NCI-H1092 treated with DMSO at 0.1 percent for 48 hours (cell line): Measurements from ENCODE around the gene GCK.

ENCODE experiments used
- DNase-seq: peaks from one replicate; lab custom pipeline; 2025; lab: John Stamatoyannopoulos, UW

GCK gene

GRCh38 chr7:44116789-44117666 is 72.2 kb downstream of the GCK start:
- no peak for DNase-seq

GRCh38 chr7:44116087-44116788 is 73.0 kb downstream of the GCK start:
- DNase-seq: no peak

DNA sequence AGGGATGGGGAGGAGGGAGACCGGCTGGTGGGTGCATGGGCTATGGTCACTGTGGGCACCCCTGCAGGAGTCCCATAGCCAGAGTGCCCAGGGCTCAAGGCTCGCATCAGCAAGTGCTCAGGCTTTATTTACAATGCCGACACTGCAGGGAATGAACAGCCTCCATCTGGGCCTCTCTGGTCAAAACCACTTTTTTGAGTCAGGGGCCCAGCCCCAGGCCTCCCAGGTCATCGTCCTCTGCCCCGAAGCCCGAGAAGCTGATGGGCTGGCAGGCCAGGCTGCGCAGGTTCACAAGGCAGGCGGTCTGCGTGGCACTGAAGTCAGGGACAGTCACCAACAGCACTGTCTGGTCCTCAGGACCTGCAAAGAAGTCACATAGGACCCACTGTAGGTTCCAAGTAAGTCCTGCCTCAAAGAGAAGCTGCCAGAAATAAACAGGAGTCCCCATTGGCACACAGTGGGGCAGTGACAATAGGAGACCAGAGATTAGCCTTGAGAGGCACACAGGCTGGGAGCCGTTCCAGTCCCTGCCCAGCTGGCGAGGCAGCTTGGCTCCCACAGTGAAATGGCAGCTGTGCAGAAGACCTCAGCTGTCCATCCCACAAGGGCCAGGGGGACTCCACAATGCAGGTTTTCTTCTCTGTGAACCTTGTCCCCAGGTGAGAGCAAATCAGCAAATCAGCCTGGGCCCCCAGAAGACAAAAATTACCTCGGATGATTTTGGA is 74.5 kb downstream of the GCK start:
- peak; percentile 15 for DNase-seq

DNA sequence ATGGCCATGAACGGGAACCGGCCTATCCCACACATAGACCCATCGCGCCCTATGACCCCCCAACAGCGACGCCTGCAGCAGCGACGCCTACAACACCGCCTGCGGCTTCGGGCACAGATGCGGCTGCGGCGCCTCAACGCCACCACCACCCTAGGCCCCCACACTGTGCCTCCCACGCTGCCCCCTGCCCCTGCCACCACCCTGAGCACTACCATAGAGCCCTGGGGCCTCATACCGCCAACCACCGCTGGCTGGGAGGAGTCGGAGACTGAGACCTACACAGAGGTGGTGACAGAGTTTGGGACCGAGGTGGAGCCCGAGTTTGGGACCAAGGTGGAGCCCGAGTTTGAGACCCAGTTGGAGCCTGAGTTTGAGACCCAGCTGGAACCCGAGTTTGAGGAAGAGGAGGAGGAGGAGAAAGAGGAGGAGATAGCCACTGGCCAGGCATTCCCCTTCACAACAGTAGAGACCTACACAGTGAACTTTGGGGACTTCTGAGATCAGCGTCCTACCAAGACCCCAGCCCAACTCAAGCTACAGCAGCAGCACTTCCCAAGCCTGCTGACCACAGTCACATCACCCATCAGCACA is 75.4 kb downstream of the GCK start:
- DNase-seq: no peak

DNA sequence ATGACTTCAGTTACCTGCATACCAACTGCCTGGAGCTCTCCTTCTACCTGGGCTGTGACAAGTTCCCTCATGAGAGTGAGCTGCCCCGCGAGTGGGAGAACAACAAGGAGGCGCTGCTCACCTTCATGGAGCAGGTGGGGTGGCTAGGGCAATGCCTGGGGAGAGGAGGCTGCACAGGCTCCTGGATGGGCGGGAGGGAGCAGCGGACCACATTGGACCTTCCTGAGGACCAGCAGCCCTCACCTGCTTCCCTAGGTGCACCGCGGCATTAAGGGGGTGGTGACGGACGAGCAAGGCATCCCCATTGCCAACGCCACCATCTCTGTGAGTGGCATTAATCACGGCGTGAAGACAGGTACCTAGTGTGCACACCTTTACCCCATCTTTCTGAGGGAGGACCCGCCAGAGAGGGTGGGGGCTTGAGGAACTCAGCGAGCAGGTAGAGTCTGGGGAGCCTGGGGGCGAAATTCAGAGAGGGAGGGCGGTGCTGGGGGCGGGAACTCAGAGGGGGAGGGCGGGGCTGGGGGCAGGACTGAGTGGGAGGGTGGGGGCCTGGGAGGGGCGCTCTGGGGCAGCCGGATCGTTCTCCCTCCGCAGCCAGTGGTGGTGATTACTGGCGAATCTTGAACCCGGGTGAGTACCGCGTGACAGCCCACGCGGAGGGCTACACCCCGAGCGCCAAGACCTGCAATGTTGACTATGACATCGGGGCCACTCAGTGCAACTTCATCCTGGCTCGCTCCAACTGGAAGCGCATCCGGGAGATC is 76.1 kb downstream of the GCK start:
- DNase-seq: no peak

- DNase-seq: peak; percentile 44
Observed at GRCh38 chr7:44112231-44112996, 76.8 kb downstream of the GCK start.

- DNase-seq: no peak
Observed at GRCh38 chr7:44111761-44112160, 77.5 kb downstream of the GCK start.

DNA sequence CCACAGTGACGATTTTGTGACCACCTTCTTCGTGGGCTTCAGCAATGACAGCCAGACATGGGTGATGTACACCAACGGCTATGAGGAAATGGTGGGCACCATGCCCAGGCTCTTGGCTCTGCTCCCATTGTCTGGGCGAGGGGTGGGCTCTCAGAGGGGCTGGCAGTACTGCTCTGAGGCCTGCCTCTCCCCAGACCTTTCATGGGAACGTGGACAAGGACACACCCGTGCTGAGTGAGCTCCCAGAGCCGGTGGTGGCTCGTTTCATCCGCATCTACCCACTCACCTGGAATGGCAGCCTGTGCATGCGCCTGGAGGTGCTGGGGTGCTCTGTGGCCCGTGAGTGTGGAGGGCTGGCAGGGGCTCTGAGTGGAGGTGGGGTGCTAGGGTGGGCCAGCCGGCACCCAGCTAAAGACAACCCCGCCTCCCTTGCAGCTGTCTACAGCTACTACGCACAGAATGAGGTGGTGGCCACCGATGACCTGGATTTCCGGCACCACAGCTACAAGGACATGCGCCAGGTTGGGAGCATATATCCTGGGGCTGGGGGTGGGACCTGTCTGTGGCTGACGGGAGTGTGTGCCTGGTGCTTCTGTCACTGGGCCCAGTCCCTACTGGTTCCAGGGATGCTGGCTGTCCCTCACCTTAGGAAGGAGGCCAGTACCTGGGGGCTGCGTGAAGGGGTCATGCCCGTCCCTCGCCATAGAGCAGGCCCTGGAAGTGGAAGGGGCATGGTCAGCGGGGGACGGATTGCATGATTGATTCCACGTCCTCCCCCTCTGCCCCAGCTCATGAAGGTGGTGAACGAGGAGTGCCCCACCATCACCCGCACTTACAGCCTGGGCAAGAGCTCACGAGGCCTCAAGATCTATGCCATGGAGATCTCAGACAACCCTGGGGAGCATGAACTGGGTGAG is 78.3 kb downstream of the GCK start:
- peak; percentile 78 for DNase-seq

- no peak for DNase-seq
Observed at GRCh38 chr7:44109991-44110390, 79.2 kb downstream of the GCK start.

GRCh38 chr7:44108768-44109750 is 80.2 kb downstream of the GCK start:
- no peak for DNase-seq

- DNase-seq: no peak
Observed at GRCh38 chr7:44107961-44108767, 81.1 kb downstream of the GCK start.

- DNase-seq: no peak
Observed at GRCh38 chr7:44107116-44107960, 81.9 kb downstream of the GCK start.

DNA sequence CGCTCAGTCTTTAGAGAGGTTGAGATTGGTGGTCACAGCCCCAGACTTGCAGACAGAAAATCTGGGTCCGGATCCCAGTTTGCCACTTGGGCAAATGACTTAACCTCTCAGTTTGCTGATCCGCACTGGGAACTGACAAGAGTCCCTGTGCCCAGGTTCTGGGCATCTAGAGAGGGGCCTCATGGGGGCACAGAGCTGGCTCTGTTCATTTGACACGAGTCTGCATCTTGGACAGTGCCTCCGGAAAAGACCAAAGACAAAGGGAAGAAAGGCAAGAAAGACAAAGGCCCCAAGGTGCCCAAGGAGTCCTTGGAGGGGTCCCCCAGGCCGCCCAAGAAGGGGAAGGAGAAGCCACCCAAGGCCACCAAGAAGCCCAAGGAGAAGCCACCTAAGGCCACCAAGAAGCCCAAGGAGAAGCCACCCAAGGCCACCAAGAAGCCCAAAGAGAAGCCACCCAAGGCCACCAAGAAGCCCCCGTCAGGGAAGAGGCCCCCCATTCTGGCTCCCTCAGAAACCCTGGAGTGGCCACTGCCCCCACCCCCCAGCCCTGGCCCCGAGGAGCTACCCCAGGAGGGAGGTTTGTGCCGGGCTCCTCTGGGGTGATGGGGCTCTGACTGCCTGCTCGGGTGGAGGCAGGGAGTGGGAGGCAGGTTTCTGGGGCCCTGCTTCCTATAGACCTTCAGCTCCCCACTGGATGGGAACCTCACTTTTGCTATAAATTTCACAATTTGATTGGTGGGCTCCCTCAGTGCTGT is 82.8 kb downstream of the GCK start:
- no peak for DNase-seq

DNA sequence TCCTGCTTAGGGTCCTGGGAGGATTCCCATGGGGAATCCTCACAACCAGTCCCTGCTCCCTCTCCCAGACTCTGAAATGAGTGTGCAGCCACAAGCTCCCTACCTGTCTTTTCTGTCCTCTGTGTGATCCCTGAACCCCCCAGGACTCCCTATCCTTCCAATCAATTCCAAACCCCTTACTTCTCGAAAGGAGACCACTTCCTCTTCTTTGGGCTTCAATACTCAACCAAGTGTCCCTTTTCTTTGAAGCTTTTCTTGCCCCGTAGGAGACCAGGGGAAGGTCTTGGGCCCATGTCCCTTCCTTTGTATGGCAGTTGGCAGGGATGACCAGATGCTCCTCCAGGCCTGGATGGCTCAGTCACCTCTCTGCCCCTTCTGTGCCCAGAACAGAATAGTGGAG is 83.4 kb downstream of the GCK start:
- no peak for DNase-seq

DNA sequence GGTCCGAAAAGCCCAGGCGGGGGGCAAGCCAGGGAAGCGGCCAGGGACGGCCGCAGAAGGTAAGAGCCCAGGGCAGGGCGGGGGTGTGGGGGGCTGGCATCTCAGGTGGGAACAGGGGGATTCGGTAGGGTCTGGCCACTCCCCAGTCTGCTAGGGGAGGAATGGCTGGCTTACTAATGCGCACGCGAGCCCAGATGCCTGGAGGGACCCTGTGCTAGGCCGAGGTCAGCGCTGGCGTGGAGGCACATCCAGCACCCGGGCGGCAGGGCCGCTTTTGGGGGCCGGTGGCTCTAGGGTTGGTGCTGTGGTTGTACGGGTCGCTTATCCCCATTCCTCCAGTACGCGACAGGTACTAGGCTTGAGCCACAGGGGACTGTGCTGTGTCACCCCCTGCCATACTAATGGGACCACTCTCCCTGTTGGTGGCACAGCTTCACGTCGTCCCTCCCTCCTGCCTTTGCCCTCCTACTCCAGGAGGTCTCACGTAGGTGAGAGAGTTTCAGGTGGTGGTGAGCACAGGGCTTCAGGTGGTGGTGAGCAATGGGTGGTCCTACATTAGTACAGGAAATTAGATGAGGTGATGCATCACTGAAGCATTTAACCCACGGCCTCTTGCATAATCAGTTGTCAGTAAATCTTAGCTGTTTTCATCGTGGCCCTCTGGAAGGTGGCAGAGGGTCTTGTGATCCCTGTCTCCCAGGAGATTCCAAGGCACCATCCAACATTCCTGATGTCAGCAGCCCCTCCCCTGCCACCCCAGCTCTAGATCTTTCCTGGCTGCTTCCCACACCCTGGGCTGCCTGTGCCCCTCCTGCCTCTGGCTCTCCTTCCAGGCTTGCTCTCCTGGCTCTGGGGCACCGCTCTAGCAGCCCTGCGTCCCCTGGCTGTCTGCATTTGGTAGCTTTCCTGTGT is 84.1 kb downstream of the GCK start:
- no peak for DNase-seq
